ENCODE results near the gene TMEM147.
A peak's percentile ranks its signal among the peaks of the same experiment; 100 is the strongest.

TMEM147 gene

GRCh38 chr19:35502751-35503150 is 42.7 kb upstream of the TMEM147 start:
- in situ Hi-C loops (cut with MboI; ENCODE audit: low sequenced_read_pairs, unreplicated experiment): no loop called here
- no peak for TF ChIP-seq CTCF (IDR thresholded peaks at IDR 0.05; ENCODE audit: borderline replicate concordance, control extremely low read depth, extremely low read depth, insufficient read depth, missing control alignments)
- no peak for DNase-seq (ENCODE audit: low spot score)

- TF ChIP-seq CTCF (IDR thresholded peaks at IDR 0.05; ENCODE audit: borderline replicate concordance, control extremely low read depth, extremely low read depth, insufficient read depth, missing control alignments): no peak
- in situ Hi-C loops (cut with MboI; ENCODE audit: low sequenced_read_pairs, unreplicated experiment): no loop called here
- DNase-seq (ENCODE audit: low spot score): no peak
These were observed 39.4 kb upstream of the TMEM147 start for GRCh38 chr19:35506011-35506410.

- in situ Hi-C loops (cut with MboI; ENCODE audit: low sequenced_read_pairs, unreplicated experiment): no loop called here
- DNase-seq (ENCODE audit: low spot score): no peak
- TF ChIP-seq CTCF (IDR thresholded peaks at IDR 0.05; ENCODE audit: borderline replicate concordance, control extremely low read depth, extremely low read depth, insufficient read depth, missing control alignments): no peak
These were observed 37.9 kb upstream of the TMEM147 start for GRCh38 chr19:35507561-35507960.

- TF ChIP-seq CTCF (IDR thresholded peaks at IDR 0.05; ENCODE audit: borderline replicate concordance, control extremely low read depth, extremely low read depth, insufficient read depth, missing control alignments): no peak
- no peak for DNase-seq (ENCODE audit: low spot score)
- in situ Hi-C loops (cut with MboI; ENCODE audit: low sequenced_read_pairs, unreplicated experiment): no loop called here
These were observed 37.3 kb upstream of the TMEM147 start for GRCh38 chr19:35508129-35508528.

- TF ChIP-seq CTCF (IDR thresholded peaks at IDR 0.05; ENCODE audit: borderline replicate concordance, control extremely low read depth, extremely low read depth, insufficient read depth, missing control alignments): no peak
- in situ Hi-C loops (cut with MboI; ENCODE audit: low sequenced_read_pairs, unreplicated experiment): no loop called here
- DNase-seq (ENCODE audit: low spot score): peak; percentile 87
These were observed 36.3 kb upstream of the TMEM147 start for GRCh38 chr19:35509018-35509652.

- in situ Hi-C loops (cut with MboI; ENCODE audit: low sequenced_read_pairs, unreplicated experiment): no loop called here
- peak; percentile 94 for DNase-seq (ENCODE audit: low spot score)
- TF ChIP-seq CTCF (IDR thresholded peaks at IDR 0.05; ENCODE audit: borderline replicate concordance, control extremely low read depth, extremely low read depth, insufficient read depth, missing control alignments): peak; percentile 96
These were observed 35.4 kb upstream of the TMEM147 start for GRCh38 chr19:35509861-35510625.

Data from GM13976 (cell line).